HepG2 (cell line): ENCODE results near the gene TRIM31. TPM values are rescaled to one million over a fixed set of nuclear protein-coding genes. Genes with fewer than 3 reads are reported as not detected.

Experiments used
- AKNA ChIP-seq: sonication (generic); formaldehyde crosslinking; IDR thresholded peaks from 2 replicates; pipeline ENCODE4 v1.4.0; 2020; ENCODE audit warnings: missing genetic modification reagents, borderline replicate concordance
- CREB1 ChIP-seq, 2 experiments: fragments of 450-650 bp in 1 of 2; IDR thresholded peaks; 2 replicates each; pipeline ENCODE4 v1.6.1; 2016 to 2017; ENCODE audit warnings: control low read depth in 1 of 2, mild to moderate bottlenecking in 1 of 2, missing compliant biosample characterization in 1 of 2, missing genetic modification characterization in 1 of 2
- GTF2F1 ChIP-seq: fragments of 150-350 bp; IDR thresholded peaks from 2 replicates; pipeline ENCODE4 v1.6.1; 2014; ENCODE audit warnings: low read length
- HMGXB4 ChIP-seq, 2 experiments: sonication (generic) in 1 of 2; formaldehyde crosslinking in 1 of 2; IDR thresholded peaks; 2 replicates each; pipeline versions ENCODE4 v1.4.0 to v1.6.1; 2018 to 2020; ENCODE audit warnings: missing genetic modification reagents in 2 of 2, borderline replicate concordance in 1 of 2, low read depth in 1 of 2, mild to moderate bottlenecking in 1 of 2, missing biosample characterization in 1 of 2
- HOXA5 ChIP-seq: sonication (generic); formaldehyde crosslinking; IDR thresholded peaks from 2 replicates; pipeline ENCODE4 v1.4.0; 2020; ENCODE audit warnings: missing genetic modification reagents
- IKZF5 ChIP-seq: IDR thresholded peaks from 2 replicates; pipeline ENCODE4 v1.6.1; 2018; ENCODE audit warnings: missing genetic modification reagents, mild to moderate bottlenecking, missing compliant biosample characterization
- KLF15 ChIP-seq: sonication (generic); formaldehyde crosslinking; IDR thresholded peaks from 2 replicates; pipeline ENCODE4 v1.8.1; 2023; ENCODE audit warnings: borderline replicate concordance, mild to moderate bottlenecking, inconsistent platforms, missing genetic modification reagents, mixed read lengths
- KMT2A ChIP-seq: sonication (generic); formaldehyde crosslinking; IDR thresholded peaks from 2 replicates; pipeline ENCODE4 v1.4.0; 2020; ENCODE audit warnings: missing genetic modification reagents
- NCOR1 ChIP-seq: fragments of 200-600 bp; sonication (generic); IDR thresholded peaks from 2 replicates; pipeline ENCODE4 v1.7.0; 2017; ENCODE audit warnings: antibody characterized with exemption, low read length, borderline replicate concordance
- NFRKB ChIP-seq: fragments of 450-650 bp; IDR thresholded peaks from 2 replicates; pipeline ENCODE4 v1.6.1; 2017
- NONO ChIP-seq, 2 experiments: fragments of 450-650 bp in 1 of 2; sonication (generic) in 1 of 2; formaldehyde crosslinking in 1 of 2; IDR thresholded peaks in 1 of 2; conservative IDR thresholded peaks in 1 of 2; 2 replicates each; pipeline versions ENCODE4 v1.6.1 to v1.8.0; 2017 to 2022; ENCODE audit warnings: mild to moderate bottlenecking in 1 of 2, missing genetic modification reagents in 1 of 2, moderate library complexity in 1 of 2
- NR1H2 ChIP-seq: sonication (generic); formaldehyde crosslinking; IDR thresholded peaks from 2 replicates; pipeline ENCODE4 v1.8.1; 2022; ENCODE audit warnings: low read depth, missing genetic modification reagents, borderline replicate concordance
- PAWR ChIP-seq: sonication (generic); formaldehyde crosslinking; IDR thresholded peaks from 2 replicates; pipeline ENCODE4 v1.4.0; 2020; ENCODE audit warnings: missing genetic modification reagents, mild to moderate bottlenecking, borderline replicate concordance
- RCOR2 ChIP-seq: IDR thresholded peaks from 2 replicates; pipeline ENCODE4 v1.6.1; 2016; ENCODE audit warnings: missing biosample characterization, missing genetic modification reagents
- REXO4 ChIP-seq: sonication (generic); formaldehyde crosslinking; IDR thresholded peaks from 2 replicates; pipeline ENCODE4 v1.8.0; 2022; ENCODE audit warnings: missing genetic modification reagents, mild to moderate bottlenecking, borderline replicate concordance
- SIX1 ChIP-seq: sonication (generic); formaldehyde crosslinking; IDR thresholded peaks from 2 replicates; pipeline ENCODE4 v1.4.0; 2020; ENCODE audit warnings: missing genetic modification reagents, borderline replicate concordance
- TFDP2 ChIP-seq: sonication (generic); formaldehyde crosslinking; IDR thresholded peaks from 2 replicates; pipeline ENCODE4 v1.4.0; 2020; ENCODE audit warnings: missing genetic modification reagents
- ZFP36L1 ChIP-seq: sonication (generic); formaldehyde crosslinking; IDR thresholded peaks from 2 replicates; pipeline ENCODE4 v1.8.0; 2022; ENCODE audit warnings: mild to moderate bottlenecking, missing genetic modification reagents, moderate library complexity
- polyA plus RNA-seq, 8 experiments: library from polyadenylated mRNA; depleted of rRNA in 3 of 8; stranded (reverse) in 7 of 8; unstranded in 1 of 8; fragments of >200 nt; fragmentation: Illumina TruSeq in 4 of 8; extraction: Trizol in 4 of 8; gene quantifications; 2 replicates each; pipeline versions ENCODE4 v1.2.1 to v1.2.3, GENCODE V29; 2011 to 2016; ENCODE audit warnings: low read depth in 4 of 8, missing spikeins in 1 of 8, mixed read lengths in 1 of 8; ENCODE audit not compliant: insufficient read depth in 1 of 8
- total RNA-seq, 5 experiments: library from RNA; depleted of rRNA; stranded (reverse); fragments of >200 nt; fragmentation: Illumina TruSeq; extraction: Trizol; gene quantifications; 2 replicates each; pipeline ENCODE4 v1.2.3, GENCODE V29; 2016; ENCODE audit warnings: low read depth in 1 of 5

The TRIM31 gene
- total and polyA plus RNA-seq, 2 of the 13 experiments (the other 11 are each of a cell fraction or from before 2014, with no cell fraction given): 0.13 to 0.51 TPM

GRCh38 chr6:30130887-30131862 is 18.3 kb upstream of the TRIM31 start (continued):
- TF ChIP-seq AKNA (CRISPR knock-in tag): no peak
- TF ChIP-seq ZFP36L1 (CRISPR knock-in tag): no peak
- TF ChIP-seq KLF15 (CRISPR knock-in tag): no peak
- no peak for TF ChIP-seq CREB1 (IDR thresholded peaks at IDR 0.05)
- TF ChIP-seq CREB1 (CRISPR knock-in tag; IDR thresholded peaks at IDR 0.05): no peak
- TF ChIP-seq HOXA5: 0 out of 2 replicates have a peak, but pooled peaks have one; percentile 35
- no peak for TF ChIP-seq REXO4 (CRISPR knock-in tag)
- TF ChIP-seq RCOR2: 0 out of 2 replicates have a peak, but pooled peaks have one; percentile 29
- TF ChIP-seq NFRKB: no peak
- peak; percentile 60; the same call in 1 of the 2 replicates for TF ChIP-seq KMT2A (CRISPR knock-in tag)
- TF ChIP-seq NONO (IDR thresholded peaks at IDR 0.05): no peak
- peak; percentile 48; the same call in 1 of the 2 replicates for TF ChIP-seq NONO (CRISPR knock-in tag; conservative IDR thresholded peaks at IDR 0.05)
- no peak for TF ChIP-seq NCOR1
- peak; percentile 87 to 97 for TF ChIP-seq HMGXB4 (CRISPR knock-in tag; IDR thresholded peaks at IDR 0.05; ENCODE audit: borderline replicate concordance in 1 of 2, low read depth in 1 of 2)
- no peak for TF ChIP-seq SIX1 (CRISPR knock-in tag)
- peak; percentile 81 for TF ChIP-seq IKZF5
- no peak for TF ChIP-seq NR1H2
- no peak for TF ChIP-seq PAWR (CRISPR knock-in tag)
- TF ChIP-seq GTF2F1: no peak
- TF ChIP-seq TFDP2 (CRISPR knock-in tag): no peak
